HG03159 (cell line): ENCODE measurements around the gene OR52H1.

Source experiments
- ATAC-seq: cut with Tn5 transposase; IDR thresholded peaks from one replicate; pipeline ENCODE4 v1.9.1; 2021; ENCODE audit warnings: mild to moderate bottlenecking, moderate library complexity; ENCODE audit not compliant: unreplicated experiment

Gene OR52H1

DNA sequence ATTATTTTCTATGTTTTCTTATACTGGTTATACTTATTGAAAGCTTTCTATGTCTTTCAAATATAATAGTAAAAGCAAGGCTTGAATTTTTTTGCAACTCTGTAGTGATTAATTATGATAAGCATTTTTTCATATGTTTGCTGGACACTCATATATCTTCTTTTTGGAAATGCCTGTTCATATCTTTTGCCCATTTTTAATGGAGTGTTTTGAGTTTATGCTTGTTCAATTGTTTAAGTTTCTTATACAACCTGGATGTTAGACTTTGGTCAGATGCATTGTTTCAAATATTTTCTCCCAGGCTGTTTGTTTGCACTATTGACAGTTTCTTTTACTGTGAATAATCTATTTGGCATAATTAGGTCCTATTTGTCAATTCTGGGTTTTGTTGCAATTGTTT, 11.9 kb downstream of the OR52H1 start:
- no peak for ATAC-seq

DNA sequence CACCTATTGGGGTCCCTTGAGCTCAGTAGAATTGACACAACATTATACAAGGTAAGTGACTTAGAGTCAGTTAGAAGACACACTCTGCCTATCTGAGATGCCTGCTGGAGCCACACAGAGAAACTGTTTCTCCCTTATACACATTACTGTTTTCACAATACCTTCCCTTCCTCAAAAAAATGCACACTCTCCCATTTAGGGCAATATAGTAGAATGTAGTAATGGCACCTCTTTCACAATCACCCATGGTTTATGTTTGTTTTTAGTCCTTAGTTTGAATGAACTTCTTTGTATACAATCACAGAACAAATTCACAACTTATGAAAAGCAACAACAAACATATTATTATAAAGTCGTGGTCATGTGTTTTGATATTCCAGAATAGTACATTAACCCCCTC, 14.3 kb downstream of the OR52H1 start:
- no peak for ATAC-seq

GRCh38 chr11:5531053-5531831, 17.1 kb downstream of the OR52H1 start:
- ATAC-seq: no peak

DNA sequence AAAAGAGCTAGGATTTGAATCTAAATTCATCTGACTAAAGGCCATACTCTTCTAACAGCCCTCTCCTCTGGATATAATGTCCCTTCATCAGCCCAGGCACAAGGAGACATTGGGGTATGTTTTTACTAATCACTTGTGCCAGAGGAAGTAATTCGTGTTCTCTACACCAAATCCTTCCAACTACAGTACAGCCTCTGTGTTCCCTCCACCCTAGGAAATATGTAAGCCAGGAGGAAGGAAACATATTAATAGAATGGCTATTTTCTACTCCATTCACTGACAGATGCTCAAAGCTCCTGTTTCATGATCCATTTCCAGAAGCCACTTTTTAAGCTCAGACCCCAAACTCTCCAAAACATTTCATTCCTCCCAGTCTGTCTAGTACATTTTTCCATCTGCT, 19.8 kb downstream of the OR52H1 start:
- no peak for ATAC-seq

GRCh38 chr11:5527716-5528115, 20.6 kb downstream of the OR52H1 start:
- no peak for ATAC-seq

GRCh38 chr11:5524756-5525155, 23.6 kb downstream of the OR52H1 start:
- no peak for ATAC-seq

- no peak for ATAC-seq
Observed at GRCh38 chr11:5522308-5522707, 26.0 kb downstream of the OR52H1 start.

- no peak for ATAC-seq
Observed at GRCh38 chr11:5521540-5521939, 26.8 kb downstream of the OR52H1 start.

- no peak for ATAC-seq
Observed at GRCh38 chr11:5516599-5516998, 31.7 kb downstream of the OR52H1 start, which contains the start of gene UBQLNL. UBQLNL (minus strand) TSS chr11:5516699; CDS start chr11:5516441, 258 bp downstream.

- no peak for ATAC-seq
Observed at GRCh38 chr11:5514841-5515240, 33.5 kb downstream of the OR52H1 start.

GRCh38 chr11:5509803-5510202, 38.5 kb downstream of the OR52H1 start, which contains the start of gene UBQLN3:
UBQLN3 (minus strand) TSS chr11:5509957; CDS start chr11:5509558, 399 bp downstream.
- no peak for ATAC-seq

- ATAC-seq: no peak
Observed at GRCh38 chr11:5508605-5509004, 39.7 kb downstream of the OR52H1 start.

DNA sequence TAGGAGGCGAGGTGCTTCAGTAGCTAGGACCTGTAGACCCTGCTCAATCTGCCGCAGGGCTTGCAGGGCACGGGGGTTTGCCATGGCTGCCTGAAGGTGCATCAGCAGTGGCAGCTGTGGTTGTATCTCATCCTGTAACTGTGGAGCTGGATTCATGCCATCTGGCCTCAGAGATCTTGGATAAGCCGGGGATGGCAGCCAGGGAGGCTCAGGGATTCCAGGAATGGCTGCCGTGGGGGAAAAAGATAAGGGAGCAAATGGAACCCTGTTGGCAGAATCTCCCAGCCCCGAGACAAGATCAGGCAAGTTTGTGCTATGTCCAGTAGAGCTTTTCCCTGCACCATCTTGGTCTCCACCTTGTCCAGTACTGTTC, 40.4 kb downstream of the OR52H1 start:
- ATAC-seq: no peak

DNA sequence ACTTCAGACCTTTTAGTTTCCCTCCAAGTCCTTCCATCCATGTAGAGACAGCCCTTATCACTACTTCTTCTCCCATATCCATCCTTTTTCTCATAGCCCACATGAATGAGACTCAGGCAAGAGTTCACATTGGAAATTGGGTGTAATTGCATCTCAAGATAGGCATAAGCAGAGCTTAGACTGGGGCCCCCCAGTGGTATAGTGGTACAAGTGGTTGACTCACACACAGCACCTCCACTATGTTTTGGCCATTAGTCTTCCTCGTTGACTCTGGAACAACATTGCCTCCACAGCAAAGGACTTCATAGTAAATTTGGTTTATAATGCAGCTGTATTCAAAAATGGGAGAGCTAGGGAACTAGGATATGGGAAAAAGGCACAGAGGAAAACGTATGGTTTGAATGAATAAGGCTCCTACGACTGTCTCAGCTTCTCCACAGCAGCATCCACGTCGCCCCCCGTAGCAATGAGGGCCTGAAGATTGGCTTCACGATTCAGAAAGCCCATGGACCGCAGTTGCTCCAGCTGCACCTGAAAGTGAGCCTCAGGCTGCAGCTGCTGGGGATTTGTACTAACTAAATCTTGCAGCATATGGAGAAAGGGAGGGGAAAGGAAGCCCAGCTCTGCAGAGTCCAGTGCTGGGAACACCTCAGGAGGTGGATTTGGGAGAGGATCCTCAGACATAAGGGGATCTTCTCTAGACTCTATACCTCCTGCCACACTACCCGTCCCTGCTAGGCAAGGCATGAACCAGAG, 41.0 kb downstream of the OR52H1 start:
- ATAC-seq: no peak

DNA sequence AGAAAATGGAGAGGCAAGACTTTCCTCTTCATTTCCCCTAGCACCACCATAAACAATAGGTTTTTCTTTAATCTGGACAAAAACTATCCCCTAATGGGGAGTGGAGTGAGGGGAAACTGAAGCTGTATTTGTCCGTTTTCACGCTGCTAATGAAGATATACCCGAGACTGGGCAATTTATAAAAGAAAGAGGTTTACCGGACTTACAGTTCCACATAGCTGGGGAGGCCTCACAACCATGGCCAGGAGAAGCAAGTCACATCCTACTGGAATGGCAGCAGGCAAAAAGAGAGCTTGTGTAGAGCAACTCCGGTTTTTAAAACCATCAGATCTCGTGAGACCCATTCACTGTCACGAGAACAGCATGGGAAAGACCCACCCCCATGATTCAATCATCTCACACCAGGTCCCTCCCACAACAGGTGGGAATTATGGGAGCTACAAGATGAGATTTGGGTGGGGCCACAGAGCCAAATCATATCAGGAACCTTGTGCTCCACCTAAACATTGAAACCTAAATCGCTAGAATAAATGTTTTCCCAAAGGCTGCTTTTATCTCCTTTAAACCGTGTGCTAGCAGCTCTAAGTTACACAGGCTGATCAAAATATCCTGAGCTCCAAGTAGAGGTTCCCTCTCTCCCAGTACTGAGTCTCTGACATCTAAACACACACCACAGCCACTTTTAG, 42.8 kb downstream of the OR52H1 start:
- ATAC-seq: no peak

GRCh38 chr11:5504403-5504921, 43.9 kb downstream of the OR52H1 start:
- no peak for ATAC-seq

DNA sequence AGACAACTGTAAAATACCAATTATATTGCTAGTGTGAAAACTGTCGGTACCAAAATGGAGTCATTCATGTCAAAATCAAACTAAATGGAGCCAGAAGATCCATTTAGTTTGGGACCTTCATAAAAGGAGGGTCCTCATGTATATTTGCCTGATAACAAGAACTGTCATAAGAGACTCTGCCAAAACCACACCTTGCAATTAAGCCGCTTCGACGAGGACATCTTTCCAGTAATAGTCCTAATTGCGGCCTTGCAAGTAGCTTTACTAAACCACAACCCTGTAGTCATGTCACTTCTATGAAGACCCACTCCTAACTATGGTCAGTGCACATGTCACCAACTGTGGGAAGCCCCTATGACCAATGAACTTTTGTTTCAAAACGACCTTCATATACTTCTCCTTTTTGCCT, 47.9 kb downstream of the OR52H1 start:
- no peak for ATAC-seq

- ATAC-seq: no peak
Observed at GRCh38 chr11:5499671-5500070, 48.7 kb downstream of the OR52H1 start.
